H1 (cell line): ENCODE data around the gene TXNDC5. TPM values are rescaled to one million over a fixed set of nuclear protein-coding genes. Genes with fewer than 3 reads are reported as not detected.

Experiments used
- CTCF ChIA-PET: fragments of 300-600 bp; sonication (Branson Sonifier 250); formaldehyde crosslinking; loops from one replicate; lab custom pipeline; 2021; ENCODE audit not compliant: partially characterized antibody; lab: Charles Lee
- POLR2A ChIA-PET: fragments of 300-600 bp; sonication (Branson Sonifier 250); formaldehyde crosslinking; loops from one replicate; lab custom pipeline; 2021; ENCODE audit warnings: inconsistent platforms; ENCODE audit not compliant: partially characterized antibody; lab: Charles Lee
- DNase-seq, 2 experiments: peaks; one replicate each; pipeline versions ENCODE4 v3.0.0 to v3.0.0-alpha.2; 2010 to 2022; ENCODE audit warnings: low spot score in 2 of 2, low read depth in 1 of 2, mixed read lengths in 1 of 2
- FAIRE-seq: peaks from 2 replicates; lab custom pipeline; 2011; peaks lifted over from hg19 to GRCh38; lab: Jason Lieb, UNC
- H2AFZ ChIP-seq: 2 replicates; pipeline ENCODE4 v1.8.1; 2012; ENCODE audit warnings: low read length, inconsistent platforms
- H2AK5ac ChIP-seq: 2 replicates; pipeline ENCODE4 v1.6.1; 2013; ENCODE audit warnings: low read depth, low read length
- H2BK120ac ChIP-seq: replicated peaks from 2 replicates; pipeline ENCODE3; 2013; ENCODE audit warnings: low read depth, low read length, inconsistent platforms
- H2BK12ac ChIP-seq: 2 replicates; pipeline ENCODE4 v1.6.1; 2013; ENCODE audit warnings: low read depth, low read length
- H2BK15ac ChIP-seq: 2 replicates; pipeline ENCODE4 v1.6.1; 2013; ENCODE audit warnings: low read length
- H2BK20ac ChIP-seq: 2 replicates; pipeline ENCODE4 v1.6.1; 2013; ENCODE audit warnings: low read length
- H2BK5ac ChIP-seq: 2 replicates; pipeline ENCODE4 v1.6.1; 2013; ENCODE audit warnings: low read depth, low read length
- H3K14ac ChIP-seq: 2 replicates; pipeline ENCODE4 v1.6.1; 2013; ENCODE audit warnings: inconsistent platforms; ENCODE audit not compliant: insufficient read length
- H3K18ac ChIP-seq: 2 replicates; pipeline ENCODE4 v1.6.1; 2013; ENCODE audit warnings: low read length; ENCODE audit errors: extremely low read depth
- H3K23ac ChIP-seq: 2 replicates; pipeline ENCODE4 v1.6.1; 2013; ENCODE audit warnings: inconsistent platforms; ENCODE audit not compliant: insufficient read length
- H3K23me2 ChIP-seq: 2 replicates; pipeline ENCODE4 v1.6.1; 2013; ENCODE audit warnings: low read depth, low read length
- H3K27ac ChIP-seq: 2 replicates; pipeline ENCODE4 v1.6.1; 2011; ENCODE audit warnings: low read depth, low read length, inconsistent platforms
- H3K27me3 ChIP-seq, 4 experiments: replicated peaks in 1 of 4; 1 replicate in 1 of 4; 2 replicates in 3 of 4; pipeline versions ENCODE4 v1.6.1 to v1.8.1; 2011 to 2013; ENCODE audit warnings: low read length in 3 of 4, mild to moderate bottlenecking in 3 of 4, inconsistent platforms in 2 of 4, mixed read lengths in 2 of 4, moderate library complexity in 1 of 4; ENCODE audit not compliant: control insufficient read depth in 3 of 4, insufficient read depth in 3 of 4; ENCODE audit errors: extremely low read depth in 1 of 4
- H3K36me3 ChIP-seq, 4 experiments: 2 replicates each; pipeline versions ENCODE4 v1.6.1 to v1.8.1; 2011 to 2013; ENCODE audit warnings: mild to moderate bottlenecking in 4 of 4, low read length in 3 of 4, moderate library complexity in 2 of 4, control low read depth in 1 of 4, inconsistent platforms in 1 of 4; ENCODE audit not compliant: insufficient read depth in 4 of 4, control insufficient read depth in 2 of 4
- H3K4ac ChIP-seq: replicated peaks from 2 replicates; pipeline ENCODE3; 2013; ENCODE audit warnings: low read length, low read depth, mixed read lengths, inconsistent platforms; ENCODE audit not compliant: insufficient read length
- H3K4me1 ChIP-seq, 4 experiments: replicated peaks in 1 of 4; 1 replicate in 1 of 4; 2 replicates in 3 of 4; pipeline versions ENCODE4 v1.6.1 to v1.8.1; 2011 to 2013; ENCODE audit warnings: low read length in 3 of 4, inconsistent platforms in 2 of 4, mixed read lengths in 1 of 4; ENCODE audit not compliant: insufficient read depth in 4 of 4, control insufficient read depth in 3 of 4
- H3K4me2 ChIP-seq, 2 experiments: 2 replicates each; pipeline versions ENCODE4 v1.6.1 to v1.8.1; 2011 to 2013; ENCODE audit warnings: low read depth in 2 of 2, low read length in 2 of 2, control low read depth in 1 of 2, inconsistent platforms in 1 of 2, mild to moderate bottlenecking in 1 of 2; ENCODE audit not compliant: insufficient read depth in 1 of 2
- H3K4me3 ChIP-seq, 4 experiments: fragments of 200-600, 300-600 bp in 1 of 4; sonication (generic), shearing (Covaris generic), sonication (Bioruptor Twin) in 1 of 4; 2 replicates each; pipeline versions ENCODE4 v1.5.1 to v1.8.1; 2011 to 2016; ENCODE audit warnings: low read length in 4 of 4, low read depth in 3 of 4, control low read depth in 2 of 4, inconsistent platforms in 2 of 4, mild to moderate bottlenecking in 2 of 4, mixed read lengths in 1 of 4, moderate library complexity in 1 of 4; ENCODE audit not compliant: insufficient read depth in 2 of 4; ENCODE audit errors: extremely low read depth in 1 of 4
- H3K56ac ChIP-seq: replicated peaks from 2 replicates; pipeline ENCODE3; 2013; ENCODE audit warnings: low read depth, mild to moderate bottlenecking, mixed read lengths, low read length, inconsistent platforms; ENCODE audit not compliant: insufficient read length
- H3K79me1 ChIP-seq: 2 replicates; pipeline ENCODE4 v1.6.1; 2013; ENCODE audit warnings: low read depth, low read length, control low read depth
- H3K79me2 ChIP-seq, 2 experiments: 2 replicates each; pipeline versions ENCODE4 v1.6.1 to v1.8.1; 2012 to 2013; ENCODE audit warnings: low read length in 2 of 2, mild to moderate bottlenecking in 2 of 2, inconsistent platforms in 1 of 2; ENCODE audit not compliant: insufficient read depth in 2 of 2, control insufficient read depth in 1 of 2
- H3K9ac ChIP-seq, 4 experiments: replicated peaks in 1 of 4; 1 replicate in 1 of 4; 2 replicates in 3 of 4; pipeline versions ENCODE4 v1.6.1 to v1.8.1; 2011 to 2013; ENCODE audit warnings: low read depth in 3 of 4, low read length in 3 of 4, control low read depth in 2 of 4, mild to moderate bottlenecking in 2 of 4, moderate library complexity in 2 of 4, inconsistent platforms in 1 of 4; ENCODE audit errors: extremely low read depth in 1 of 4
- H3K9me3 ChIP-seq, 2 experiments: 2 replicates each; pipeline versions ENCODE4 v1.6.1 to v1.8.1; 2012 to 2013; ENCODE audit warnings: mild to moderate bottlenecking in 2 of 2, moderate library complexity in 2 of 2, control low read depth in 1 of 2, inconsistent platforms in 1 of 2, low read depth in 1 of 2, low read length in 1 of 2, mixed read lengths in 1 of 2; ENCODE audit not compliant: insufficient read depth in 2 of 2
- H4K20me1 ChIP-seq, 2 experiments: replicated peaks in 1 of 2; 2 replicates each; pipeline versions ENCODE3 to v1.8.1; 2011 to 2013; ENCODE audit warnings: inconsistent platforms in 2 of 2, low read length in 2 of 2, mild to moderate bottlenecking in 1 of 2; ENCODE audit not compliant: insufficient read depth in 2 of 2, control insufficient read depth in 1 of 2
- H4K5ac ChIP-seq: 2 replicates; pipeline ENCODE4 v1.6.1; 2013; ENCODE audit warnings: low read length, low read depth, mixed read lengths, inconsistent platforms; ENCODE audit not compliant: insufficient read length
- H4K8ac ChIP-seq: 2 replicates; pipeline ENCODE4 v1.8.0; 2013; ENCODE audit warnings: mild to moderate bottlenecking, moderate library complexity, low read length, inconsistent platforms; ENCODE audit not compliant: insufficient read depth; ENCODE audit errors: extremely low read depth
- H4K91ac ChIP-seq: replicated peaks from 2 replicates; pipeline ENCODE3; 2013; ENCODE audit warnings: low read length, mixed read lengths, inconsistent platforms; ENCODE audit not compliant: insufficient read length
- ASH2L ChIP-seq: fragments of 200-600, 300-600 bp; sonication (generic); IDR thresholded peaks from one replicate; pipeline ENCODE4 v1.7.1; 2017; ENCODE audit warnings: low read length
- CREB1 ChIP-seq: IDR thresholded peaks from 2 replicates; pipeline ENCODE4 v1.6.1; 2012; ENCODE audit warnings: inconsistent platforms
- RXRA ChIP-seq: IDR thresholded peaks from 2 replicates; pipeline ENCODE4 v1.6.1; 2011; ENCODE audit warnings: low read depth, mild to moderate bottlenecking, low read length, moderate library complexity; ENCODE audit not compliant: insufficient read depth
- SIRT6 ChIP-seq: IDR thresholded peaks from one replicate; pipeline ENCODE4 v1.7.1; 2012; ENCODE audit warnings: low read length, inconsistent platforms
- TCF12 ChIP-seq: IDR thresholded peaks from 2 replicates; pipeline ENCODE4 v1.6.1; 2011; ENCODE audit warnings: low read depth, mild to moderate bottlenecking, low read length
- WGBS, 2 experiments: shearing (Covaris generic) in 1 of 2; methylation state at CpG; one replicate each; pipeline versions ENCODE4 v1.1.6 to v1.1.7; 2013 to 2015; ENCODE audit warnings: low lambda C conversion rate in 2 of 2, mixed read lengths in 2 of 2, inconsistent platforms in 1 of 2, low coverage in 1 of 2, missing lambda C conversion rate in 1 of 2; ENCODE audit not compliant: insufficient replicate concordance in 2 of 2, insufficient coverage in 1 of 2, insufficient read length in 1 of 2; ENCODE audit errors: extremely low coverage in 1 of 2, missing lambda C conversion rate in 1 of 2; 5-methylcytosine and 5-hydroxymethylcytosine counted together
- polyA plus RNA-seq, 7 experiments: library from polyadenylated mRNA; depleted of rRNA in 3 of 7; stranded (reverse) in 5 of 7; unstranded in 2 of 7; fragments of >200 nt in 5 of 7; fragments of 200-250 nt in 2 of 7; gene quantifications; 1 replicate in 5 of 7; 2 replicates in 1 of 7; 4 replicates in 1 of 7; pipeline versions ENCODE4 v1.2.1 to v1.2.3, GENCODE V29; 2011 to 2013; ENCODE audit warnings: missing spikeins in 2 of 7, mixed read lengths in 2 of 7
- total RNA-seq: library from RNA; stranded (reverse); fragmentation: NEBNext Ultra II Directional; extraction: Animal tissue kit (Norgen Biotek cat#: 25700); gene quantifications from 2 replicates; pipeline ENCODE4 v1.2.1, GENCODE V29; 2021
- TF ChIP-seq, protein P1 (sequence below): IDR thresholded peaks from 2 replicates; pipeline ENCODE4 v1.6.1; 2012; ENCODE audit warnings: inconsistent platforms

Gene TXNDC5
- total and polyA plus RNA-seq, 2 of the 8 experiments (the other 6 are each of a cell fraction or from before 2014, with no cell fraction given): 114 to 172 TPM

DNA sequence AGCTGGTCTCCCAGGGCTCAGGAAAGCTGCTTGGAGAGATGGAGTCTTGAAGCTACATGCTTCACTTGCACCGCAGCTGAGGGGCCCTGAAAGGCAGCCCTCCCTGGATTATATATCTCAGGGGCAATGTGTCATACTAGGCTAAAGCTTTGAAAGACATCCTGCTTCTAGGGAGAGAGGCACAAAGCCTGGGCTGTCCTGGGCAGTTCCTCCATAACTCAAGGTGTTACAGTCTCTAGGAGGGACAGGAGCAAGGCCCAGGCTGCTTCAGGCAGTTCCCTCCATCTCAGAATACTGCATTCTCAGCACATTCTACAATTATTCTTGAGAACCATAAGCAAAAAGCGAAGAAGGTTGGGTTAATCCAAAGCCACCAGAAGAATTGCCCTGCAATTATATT is 22.0 kb upstream of the TXNDC5 start:
- no peak overlapping the region for H3K4me2 ChIP-seq
- H4K20me1 ChIP-seq: no peaks in the 10 kb centered on the region
- no peak overlapping the region for H3K4ac ChIP-seq
- no peak overlapping the region; the same call in 1 of the 2 replicates for H4K8ac ChIP-seq
- H3K79me2 ChIP-seq: no peaks in the 10 kb centered on the region
- H3K4me1 ChIP-seq: no peaks in the 10 kb centered on the region
- no peak overlapping the region for H2AFZ ChIP-seq
- no peak overlapping the region for H3K14ac ChIP-seq
- no peak overlapping the region for H2BK5ac ChIP-seq
- no peak overlapping the region for H2BK15ac ChIP-seq
- no peak overlapping the region for H3K4me3 ChIP-seq
- no peak overlapping the region for H3K27ac ChIP-seq
- no peaks in the 10 kb centered on the region for H3K79me1 ChIP-seq
- no peak overlapping the region for H4K91ac ChIP-seq
- H3K9me3 ChIP-seq: no peaks in the 10 kb centered on the region
- no peak overlapping the region for H2BK12ac ChIP-seq
- DNase-seq: no peak
- H4K5ac ChIP-seq: no peak overlapping the region
- WGBS, 2 experiments: 97% methylated on average over 2 of the region's 2 CpGs; no CpG with 5 or more reads in 1 of the 2 experiments
- FAIRE-seq: no peak
- no peak overlapping the region for H3K23ac ChIP-seq
- TF ChIP-seq CREB1 (no peak), SIRT6 (no peak), RXRA (no peak), ASH2L (no peak), TCF12 (no peak)
- TF ChIP-seq, protein P1, sequence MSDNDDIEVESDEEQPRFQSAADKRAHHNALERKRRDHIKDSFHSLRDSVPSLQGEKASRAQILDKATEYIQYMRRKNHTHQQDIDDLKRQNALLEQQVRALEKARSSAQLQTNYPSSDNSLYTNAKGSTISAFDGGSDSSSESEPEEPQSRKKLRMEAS: no peak
- TF ChIP-seq, all 59 proteins: peak for 0
- Histone ChIP-seq H2BK120ac (no peak overlapping the region), H3K56ac (no peak overlapping the region), H3K23me2 (no peaks in the 10 kb centered on the region), H2AK5ac (no peak overlapping the region), H3K9ac (no peak overlapping the region), H2BK20ac (no peak overlapping the region), H3K27me3 (no peaks in the 10 kb centered on the region), H3K36me3 (no peaks in the 10 kb centered on the region), H3K18ac (no peak overlapping the region)
- ChIA-PET POLR2A (interaction anchor here (0.6 kb wide), 1 partner anchor 23 kb away, joined by 3 read pairs; no protein-coding TSS in a partner anchor), CTCF (interaction anchor here (1.3 kb wide), 1 partner anchor 15 kb away, joined by 3 read pairs; no protein-coding TSS in a partner anchor)
